Calu3 (cell line): Measurements from ENCODE around the gene ECEL1. TPM values are rescaled to one million over a fixed set of nuclear protein-coding genes. Genes with fewer than 3 reads are reported as not detected.

Source experiments
- BruUV-seq: library from RNA; stranded (reverse); fragments of 400-500 nt; replicated peaks from 2 replicates; lab custom pipeline; 2021; lab: Mats Ljungman, UMichigan
- CTCF ChIA-PET: fragments of 300-600 bp; sonication (Branson Sonifier 250); formaldehyde crosslinking; loops from one replicate; lab custom pipeline; 2022; ENCODE audit warnings: antibody characterized with exemption; lab: Charles Lee
- DNase-seq: peaks from one replicate; pipeline ENCODE4 v3.0.0; 2022
- H3K27ac Mint-ChIP-seq: one replicate; pipeline ENCODE4 v1.8.0; 2022; ENCODE audit warnings: mixed read lengths; ENCODE audit not compliant: unreplicated experiment
- H3K27me3 Mint-ChIP-seq: one replicate; pipeline ENCODE4 v1.8.0; 2022; ENCODE audit warnings: mixed read lengths; ENCODE audit not compliant: unreplicated experiment
- H3K36me3 Mint-ChIP-seq: one replicate; pipeline ENCODE4 v1.8.0; 2022; ENCODE audit warnings: mild to moderate bottlenecking, moderate library complexity, mixed read lengths; ENCODE audit not compliant: insufficient read depth, unreplicated experiment
- H3K4me1 Mint-ChIP-seq: one replicate; pipeline ENCODE4 v1.8.0; 2022; ENCODE audit warnings: mild to moderate bottlenecking, low read depth, mixed read lengths; ENCODE audit not compliant: unreplicated experiment
- H3K4me3 Mint-ChIP-seq: one replicate; pipeline ENCODE4 v1.8.0; 2022; ENCODE audit warnings: mild to moderate bottlenecking, low read depth, moderate library complexity, mixed read lengths; ENCODE audit not compliant: unreplicated experiment
- H3K9me3 Mint-ChIP-seq: one replicate; pipeline ENCODE4 v1.8.0; 2022; ENCODE audit warnings: low read depth, mixed read lengths; ENCODE audit not compliant: unreplicated experiment
- CTCF ChIP-seq: fragments of 200-600 bp; IDR thresholded peaks from one replicate; pipeline ENCODE4 v1.8.0; 2022; ENCODE audit warnings: antibody characterized with exemption; ENCODE audit not compliant: unreplicated experiment
- intact Hi-C: fragments of 100-400 bp; cut with micrococcal nuclease; formaldehyde crosslinking; loops from one replicate; pipeline ENCODE4 v1.10.0; 2022; ENCODE audit not compliant: unreplicated experiment
- total RNA-seq: library from RNA; stranded (reverse); gene quantifications from 2 replicates; pipeline ENCODE4 v1.2.3, GENCODE V29; 2022

The ECEL1 gene
- total RNA-seq, 1 experiment from 2014 or later = not detected

GRCh38 chr2:232516551-232516950, 28.9 kb upstream of the ECEL1 start:
- H3K4me3 Mint-ChIP-seq = no peak overlapping the region
- no peak for TF ChIP-seq CTCF
- BruUV-seq = no TSS peak

DNA sequence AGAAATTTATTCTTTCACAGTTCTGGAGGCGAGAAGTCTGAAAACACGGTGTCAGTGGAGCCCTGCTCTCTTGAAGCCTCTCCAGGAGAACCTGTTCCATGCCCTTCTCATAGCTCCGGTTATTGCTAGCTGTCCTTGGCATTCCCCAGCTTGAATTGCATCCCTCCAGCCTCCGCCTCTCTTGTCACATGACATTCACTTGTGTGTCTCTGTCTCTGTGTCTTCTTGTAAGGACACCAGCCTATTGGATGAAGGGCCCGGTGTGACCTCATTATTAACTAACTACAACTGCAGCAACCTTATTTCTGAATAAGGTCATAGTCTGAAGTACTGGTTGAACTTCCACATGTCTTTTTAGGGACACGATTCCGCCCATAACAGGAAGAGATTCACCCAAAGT, 28.0 kb upstream of the ECEL1 start:
- no peaks in the 10 kb centered on the region for H3K36me3 Mint-ChIP-seq
- H3K27me3 Mint-ChIP-seq = peaks cover 90% of the 10 kb centered on the region
- no peaks in the 10 kb centered on the region for H3K9me3 Mint-ChIP-seq
- no peak overlapping the region for H3K4me3 Mint-ChIP-seq
- TF ChIP-seq CTCF = no peak
- no peaks in the 10 kb centered on the region for H3K4me1 Mint-ChIP-seq
- no TSS peak for BruUV-seq
- intact Hi-C loops = no loop called here
- H3K27ac Mint-ChIP-seq = no peak overlapping the region
- CTCF ChIA-PET = interaction anchor here (0.7 to 1.2 kb wide), 2 partner anchors 69 to 613 kb away, joined by 3 to 4 read pairs; no protein-coding TSS in a partner anchor
- DNase-seq = no peak

More at GRCh38 chr2:232516551-232516950, 28.9 kb upstream of the ECEL1 start:
- Mint-ChIP-seq H3K27me3 (peaks cover 96% of the 10 kb centered on the region), H3K27ac (no peak overlapping the region), H3K4me1 (no peaks in the 10 kb centered on the region), H3K36me3 (peaks cover 3% of the 10 kb centered on the region), H3K9me3 (no peaks in the 10 kb centered on the region)
- DNase-seq = no peak
- CTCF ChIA-PET = interaction anchor here (0.7 to 1.2 kb wide), 2 partner anchors 70 to 612 kb away, joined by 3 to 4 read pairs; no protein-coding TSS in a partner anchor
- intact Hi-C loops = no loop called here

- Mint-ChIP-seq H3K27ac (no peak overlapping the region), H3K36me3 (no peaks in the 10 kb centered on the region), H3K27me3 (peaks cover 90% of the 10 kb centered on the region), H3K4me1 (no peaks in the 10 kb centered on the region), H3K9me3 (no peaks in the 10 kb centered on the region), H3K4me3 (no peak overlapping the region)
- TF ChIP-seq CTCF = no peak
- DNase-seq = no peak
- CTCF ChIA-PET = no interaction called here
- BruUV-seq = no TSS peak
- intact Hi-C loops = no loop called here
These were observed 25.7 kb upstream of the ECEL1 start for GRCh38 chr2:232513353-232513752.

GRCh38 chr2:232512602-232513001, 25.0 kb upstream of the ECEL1 start:
- no peak for DNase-seq
- H3K36me3 Mint-ChIP-seq = no peaks in the 10 kb centered on the region
- BruUV-seq = no TSS peak
- H3K27me3 Mint-ChIP-seq = peaks cover 90% of the 10 kb centered on the region
- no peaks in the 10 kb centered on the region for H3K9me3 Mint-ChIP-seq
- intact Hi-C loops = no loop called here
- H3K4me3 Mint-ChIP-seq = no peak overlapping the region
- no peak for TF ChIP-seq CTCF
- H3K4me1 Mint-ChIP-seq = no peaks in the 10 kb centered on the region
- no peak overlapping the region for H3K27ac Mint-ChIP-seq
- CTCF ChIA-PET = no interaction called here
